Liver (tissue), 9 donors: ENCODE data around the gene SEMA5A. TPM values are rescaled to one million over a fixed set of nuclear protein-coding genes. Genes with fewer than 3 reads are reported as not detected.

Experiments
- DNase-seq: peaks from one replicate; pipeline ENCODE4 v3.0.0-alpha.2; 2017; ENCODE audit warnings: low spot score
- H3K27ac ChIP-seq, 2 donors: one replicate each; pipeline ENCODE4 v1.7.0; 2013; ENCODE audit warnings: inconsistent platforms in 2 of 2, low read length in 2 of 2, control low read depth in 1 of 2, low read depth in 1 of 2, mild to moderate bottlenecking in 1 of 2
- H3K27me3 ChIP-seq, 4 donors: one replicate each; pipeline versions ENCODE4 v1.6.1 to v1.7.0; 2013; ENCODE audit warnings: low read length in 3 of 4, inconsistent platforms in 1 of 4, mild to moderate bottlenecking in 1 of 4, moderate library complexity in 1 of 4; ENCODE audit not compliant: control insufficient read depth in 4 of 4, insufficient read depth in 4 of 4
- H3K36me3 ChIP-seq, 4 donors: one replicate each; pipeline versions ENCODE4 v1.6.1 to v1.7.0; 2013; ENCODE audit warnings: low read length in 3 of 4, mild to moderate bottlenecking in 3 of 4, low read depth in 1 of 4, moderate library complexity in 1 of 4; ENCODE audit not compliant: control insufficient read depth in 4 of 4, insufficient read depth in 3 of 4
- H3K4me1 ChIP-seq, 4 donors: one replicate each; pipeline versions ENCODE4 v1.6.1 to v1.7.0; 2013; ENCODE audit warnings: low read length in 3 of 4, mild to moderate bottlenecking in 3 of 4, moderate library complexity in 1 of 4; ENCODE audit not compliant: control insufficient read depth in 4 of 4, insufficient read depth in 4 of 4
- H3K4me3 ChIP-seq, 3 donors: one replicate each; pipeline versions ENCODE4 v1.6.1 to v1.7.0; 2013; ENCODE audit warnings: low read length in 3 of 3, control low read depth in 1 of 3, low read depth in 1 of 3, mild to moderate bottlenecking in 1 of 3
- H3K9ac ChIP-seq, 2 donors: one replicate each; pipeline ENCODE4 v1.7.0; 2013; ENCODE audit warnings: low read length in 2 of 2, mild to moderate bottlenecking in 2 of 2, moderate library complexity in 2 of 2, control low read depth in 1 of 2, low read depth in 1 of 2
- H3K9me3 ChIP-seq, 4 donors: one replicate each; pipeline versions ENCODE4 v1.6.1 to v1.7.0; 2013; ENCODE audit warnings: low read length in 3 of 4; ENCODE audit not compliant: control insufficient read depth in 4 of 4
- EGR1 ChIP-seq, 2 donors: IDR thresholded peaks; 2 replicates each; pipeline ENCODE4 v1.6.1; 2016 to 2018; ENCODE audit warnings: antibody characterized with exemption in 2 of 2, low read depth in 2 of 2
- FOXA2 ChIP-seq: IDR thresholded peaks from 2 replicates; pipeline ENCODE4 v1.6.1; 2016; ENCODE audit warnings: antibody characterized with exemption
- GABPA ChIP-seq, 2 donors: IDR thresholded peaks in 1 of 2; conservative IDR thresholded peaks in 1 of 2; 2 replicates each; pipeline ENCODE4 v1.6.1; 2016; ENCODE audit warnings: antibody characterized with exemption in 2 of 2, mild to moderate bottlenecking in 1 of 2, moderate library complexity in 1 of 2
- HNF4A ChIP-seq, 2 donors: conservative IDR thresholded peaks; 2 replicates each; pipeline ENCODE4 v1.6.1; 2016; ENCODE audit warnings: antibody characterized with exemption in 2 of 2, mild to moderate bottlenecking in 2 of 2
- HNF4G ChIP-seq: IDR thresholded peaks from 2 replicates; pipeline ENCODE4 v1.6.1; 2016; ENCODE audit warnings: antibody characterized with exemption
- JUND ChIP-seq, 2 donors: IDR thresholded peaks; 2 replicates each; pipeline ENCODE4 v1.6.1; 2016; ENCODE audit warnings: antibody characterized with exemption in 2 of 2
- NR2F2 ChIP-seq: IDR thresholded peaks from 2 replicates; pipeline ENCODE4 v1.6.1; 2016; ENCODE audit warnings: antibody characterized with exemption
- RAD21 ChIP-seq, 2 donors: IDR thresholded peaks; 2 replicates each; pipeline ENCODE4 v1.6.1; 2016; ENCODE audit warnings: antibody characterized with exemption in 2 of 2, mild to moderate bottlenecking in 2 of 2
- RXRA ChIP-seq, 2 donors: IDR thresholded peaks; 2 replicates each; pipeline ENCODE4 v1.6.1; 2017 to 2018; ENCODE audit warnings: antibody characterized with exemption in 2 of 2, mild to moderate bottlenecking in 1 of 2
- SP1 ChIP-seq: IDR thresholded peaks from 2 replicates; pipeline ENCODE4 v1.6.1; 2018; ENCODE audit warnings: antibody characterized with exemption, mild to moderate bottlenecking
- TAF1 ChIP-seq: conservative IDR thresholded peaks from 2 replicates; pipeline ENCODE4 v1.6.1; 2016; ENCODE audit warnings: antibody characterized with exemption, mild to moderate bottlenecking
- WGBS: extraction: QIAGEN DNeasy Blood & Tissue Kit; methylation state at CpG from one replicate; pipeline ENCODE4 v1.1.7; 2013; 5-methylcytosine and 5-hydroxymethylcytosine counted together
- polyA plus RNA-seq, 2 donors: library from polyadenylated mRNA; stranded (reverse) in 1 of 2; unstranded in 1 of 2; fragments of 200-250 nt in 1 of 2; fragments of >200 nt in 1 of 2; fragmentation: Nextera tagmentation in 1 of 2; extraction: Ambion mirVana in 1 of 2; gene quantifications; one replicate each; pipeline versions ENCODE4 v1.2.1 to v1.2.3, GENCODE V29; 2013 to 2015
- total RNA-seq, 2 donors: library from RNA; depleted of rRNA; stranded (reverse); fragments of >200 nt; gene quantifications; one replicate each; pipeline ENCODE4 v1.2.3, GENCODE V29; 2014
- TF ChIP-seq, protein P1 (sequence below): IDR thresholded peaks from 2 replicates; pipeline ENCODE4 v1.6.1; 2016; ENCODE audit warnings: antibody characterized with exemption
- TF ChIP-seq, protein P2 (sequence below): IDR thresholded peaks from 2 replicates; pipeline ENCODE4 v1.6.1; 2016; ENCODE audit warnings: antibody characterized with exemption, mild to moderate bottlenecking
- TF ChIP-seq, protein P3 (sequence below): fragments of 150-350 bp; IDR thresholded peaks from 2 replicates; pipeline ENCODE4 v1.5.1; 2017; ENCODE audit warnings: improper control_type of control experiment, low read depth, low read length; ENCODE audit not compliant: missing input control
- donor health status: healthy.
- donor health status: healthy.
- donor health status: healthy.
- donor health status: healthy.
- donor health status: healthy.

The SEMA5A gene
- total and polyA plus RNA-seq, 4 donors, result 1.1 to 5.8 (median 3.2) TPM

DNA sequence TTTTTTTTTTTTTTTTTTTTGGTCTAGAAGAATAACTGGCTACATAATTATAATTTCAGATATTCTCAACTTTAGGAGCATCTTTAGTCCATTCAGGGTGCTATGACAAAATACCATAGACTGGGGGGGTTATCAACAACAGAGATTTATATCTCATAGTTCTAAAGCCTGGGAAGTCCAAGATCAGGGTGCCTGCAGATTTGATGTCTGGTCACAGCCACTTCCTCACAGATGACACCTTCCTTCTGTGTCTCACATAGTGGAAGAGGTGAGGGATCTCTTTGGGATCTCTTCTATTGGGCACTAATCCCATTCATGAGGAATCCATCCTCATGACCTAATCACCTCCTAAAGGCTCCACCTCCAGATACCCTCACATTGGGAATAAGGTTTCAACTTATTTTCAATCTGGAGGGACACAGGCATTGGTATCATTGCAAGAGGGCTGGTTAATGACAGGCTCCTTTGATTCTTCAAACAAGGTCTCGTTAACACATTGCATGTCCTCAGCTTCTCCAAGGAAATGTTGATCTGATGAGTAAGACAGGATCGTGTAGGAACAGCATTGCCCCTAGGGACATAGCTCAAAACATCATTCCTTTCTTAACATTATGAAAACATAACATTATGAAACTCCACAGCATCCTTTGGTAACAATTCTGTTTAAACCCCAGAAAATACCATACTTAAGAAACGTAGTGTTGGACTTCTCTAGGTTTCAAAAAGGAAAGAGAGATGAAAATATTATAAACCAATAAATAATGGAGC is 372.4 kb downstream of the SEMA5A start:
- Histone ChIP-seq H3K9me3 (peaks cover 0 to 3% (median 0%) of the 10 kb centered on the region in 4 donors), H3K4me1 (no peaks in the 10 kb centered on the region), H3K27ac (no peak overlapping the region), H3K9ac (no peak overlapping the region), H3K27me3 (no peaks in the 10 kb centered on the region), H3K36me3 (peaks cover 0 to 3% (median under 1%) of the 10 kb centered on the region in 4 donors), H3K4me3 (no peak overlapping the region)
- WGBS, result 68% methylated on average over 3 of the region's 3 CpGs
- TF ChIP-seq RXRA (IDR thresholded peaks at IDR 0.05) (no peak), GABPA (IDR thresholded peaks at IDR 0.05 in 1 of 2, conservative IDR thresholded peaks at IDR 0.05 in 1 of 2) (no peak), TAF1 (no peak), HNF4G (no peak), EGR1 (IDR thresholded peaks at IDR 0.05; ENCODE audit: low read depth in 2 of 2) (no peak), NR2F2 (no peak), RAD21 (IDR thresholded peaks at IDR 0.05) (no peak)
- TF ChIP-seq, protein P1, sequence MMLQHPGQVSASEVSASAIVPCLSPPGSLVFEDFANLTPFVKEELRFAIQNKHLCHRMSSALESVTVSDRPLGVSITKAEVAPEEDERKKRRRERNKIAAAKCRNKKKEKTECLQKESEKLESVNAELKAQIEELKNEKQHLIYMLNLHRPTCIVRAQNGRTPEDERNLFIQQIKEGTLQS, result no peak
- TF ChIP-seq, protein P2, sequence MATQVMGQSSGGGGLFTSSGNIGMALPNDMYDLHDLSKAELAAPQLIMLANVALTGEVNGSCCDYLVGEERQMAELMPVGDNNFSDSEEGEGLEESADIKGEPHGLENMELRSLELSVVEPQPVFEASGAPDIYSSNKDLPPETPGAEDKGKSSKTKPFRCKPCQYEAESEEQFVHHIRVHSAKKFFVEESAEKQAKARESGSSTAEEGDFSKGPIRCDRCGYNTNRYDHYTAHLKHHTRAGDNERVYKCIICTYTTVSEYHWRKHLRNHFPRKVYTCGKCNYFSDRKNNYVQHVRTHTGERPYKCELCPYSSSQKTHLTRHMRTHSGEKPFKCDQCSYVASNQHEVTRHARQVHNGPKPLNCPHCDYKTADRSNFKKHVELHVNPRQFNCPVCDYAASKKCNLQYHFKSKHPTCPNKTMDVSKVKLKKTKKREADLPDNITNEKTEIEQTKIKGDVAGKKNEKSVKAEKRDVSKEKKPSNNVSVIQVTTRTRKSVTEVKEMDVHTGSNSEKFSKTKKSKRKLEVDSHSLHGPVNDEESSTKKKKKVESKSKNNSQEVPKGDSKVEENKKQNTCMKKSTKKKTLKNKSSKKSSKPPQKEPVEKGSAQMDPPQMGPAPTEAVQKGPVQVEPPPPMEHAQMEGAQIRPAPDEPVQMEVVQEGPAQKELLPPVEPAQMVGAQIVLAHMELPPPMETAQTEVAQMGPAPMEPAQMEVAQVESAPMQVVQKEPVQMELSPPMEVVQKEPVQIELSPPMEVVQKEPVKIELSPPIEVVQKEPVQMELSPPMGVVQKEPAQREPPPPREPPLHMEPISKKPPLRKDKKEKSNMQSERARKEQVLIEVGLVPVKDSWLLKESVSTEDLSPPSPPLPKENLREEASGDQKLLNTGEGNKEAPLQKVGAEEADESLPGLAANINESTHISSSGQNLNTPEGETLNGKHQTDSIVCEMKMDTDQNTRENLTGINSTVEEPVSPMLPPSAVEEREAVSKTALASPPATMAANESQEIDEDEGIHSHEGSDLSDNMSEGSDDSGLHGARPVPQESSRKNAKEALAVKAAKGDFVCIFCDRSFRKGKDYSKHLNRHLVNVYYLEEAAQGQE, result no peak
- DNase-seq, result no peak

DNA sequence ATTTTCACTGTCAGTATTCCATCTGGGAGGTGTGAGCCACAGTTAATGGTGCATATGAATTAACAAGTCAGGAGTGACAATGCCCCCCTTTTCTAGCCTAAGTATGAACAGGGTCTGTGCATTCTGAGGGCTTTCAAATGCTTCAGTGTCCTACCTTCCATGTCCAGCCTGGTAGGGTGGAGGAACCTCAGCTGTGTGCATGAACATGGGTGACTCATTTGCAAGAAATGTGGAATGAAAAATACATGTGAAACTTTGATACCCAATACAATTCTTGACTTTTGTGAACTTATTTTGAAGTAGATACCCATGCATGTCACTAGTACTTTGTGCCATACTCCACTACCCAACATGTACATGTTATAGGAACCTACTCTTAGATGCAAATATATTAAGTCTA is 375.8 kb downstream of the SEMA5A start:
- DNase-seq, result no peak
- Histone ChIP-seq H3K9ac (no peak overlapping the region), H3K4me3 (no peak overlapping the region), H3K36me3 (peaks cover 0 to 1% (median 0%) of the 10 kb centered on the region in 4 donors), H3K4me1 (no peaks in the 10 kb centered on the region), H3K9me3 (no peaks in the 10 kb centered on the region), H3K27me3 (no peaks in the 10 kb centered on the region), H3K27ac (no peak overlapping the region)
- no peak for TF ChIP-seq GABPA (IDR thresholded peaks at IDR 0.05 in 1 of 2, conservative IDR thresholded peaks at IDR 0.05 in 1 of 2)
- TF ChIP-seq, protein P3, sequence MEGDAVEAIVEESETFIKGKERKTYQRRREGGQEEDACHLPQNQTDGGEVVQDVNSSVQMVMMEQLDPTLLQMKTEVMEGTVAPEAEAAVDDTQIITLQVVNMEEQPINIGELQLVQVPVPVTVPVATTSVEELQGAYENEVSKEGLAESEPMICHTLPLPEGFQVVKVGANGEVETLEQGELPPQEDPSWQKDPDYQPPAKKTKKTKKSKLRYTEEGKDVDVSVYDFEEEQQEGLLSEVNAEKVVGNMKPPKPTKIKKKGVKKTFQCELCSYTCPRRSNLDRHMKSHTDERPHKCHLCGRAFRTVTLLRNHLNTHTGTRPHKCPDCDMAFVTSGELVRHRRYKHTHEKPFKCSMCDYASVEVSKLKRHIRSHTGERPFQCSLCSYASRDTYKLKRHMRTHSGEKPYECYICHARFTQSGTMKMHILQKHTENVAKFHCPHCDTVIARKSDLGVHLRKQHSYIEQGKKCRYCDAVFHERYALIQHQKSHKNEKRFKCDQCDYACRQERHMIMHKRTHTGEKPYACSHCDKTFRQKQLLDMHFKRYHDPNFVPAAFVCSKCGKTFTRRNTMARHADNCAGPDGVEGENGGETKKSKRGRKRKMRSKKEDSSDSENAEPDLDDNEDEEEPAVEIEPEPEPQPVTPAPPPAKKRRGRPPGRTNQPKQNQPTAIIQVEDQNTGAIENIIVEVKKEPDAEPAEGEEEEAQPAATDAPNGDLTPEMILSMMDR, result no peak
- TF ChIP-seq, protein P1, result no peak
- TF ChIP-seq HNF4A (conservative IDR thresholded peaks at IDR 0.05), result no peak
- no peak for TF ChIP-seq TAF1
- no peak for TF ChIP-seq SP1
- no peak for TF ChIP-seq JUND (IDR thresholded peaks at IDR 0.05)
- no peak for TF ChIP-seq FOXA2
